Lung (tissue), 12 donors: ENCODE measurements around the gene SIRT2. TPM values are rescaled to one million over a fixed set of nuclear protein-coding genes. Genes with fewer than 3 reads are reported as not detected.
A peak's percentile ranks its signal among the peaks of the same experiment; 100 is the strongest.
"Not testable (repeated sequence)": the region's sequence is repeated elsewhere in the genome, so short reads cannot be mapped to it uniquely, and the experiment has no call there.

ENCODE experiments used
- ATAC-seq: fragments of 200-7000 bp; cut with Tn5 transposase; one replicate; pipeline ENCODE4 v1.9.1; 2020; ENCODE audit warnings: moderate number of reproducible peaks; ENCODE audit not compliant: insufficient read depth, low FRiP score
- DNase-seq, 3 donors: peaks; one replicate each; pipeline ENCODE4 v3.0.0-alpha.2; 2013 to 2017
- H3K27ac ChIP-seq, 2 donors: one replicate each; pipeline ENCODE4 v1.5.1; 2013; ENCODE audit warnings: mild to moderate bottlenecking in 2 of 2, moderate library complexity in 2 of 2, control low read depth in 1 of 2, inconsistent platforms in 1 of 2, low read depth in 1 of 2, low read length in 1 of 2
- H3K27me3 ChIP-seq, 3 donors: one replicate each; pipeline ENCODE4 v1.5.1; 2013; ENCODE audit warnings: low read length in 2 of 3; ENCODE audit not compliant: control insufficient read depth in 3 of 3, insufficient read depth in 3 of 3
- H3K36me3 ChIP-seq, 4 donors: one replicate each; pipeline ENCODE4 v1.5.1; 2013; ENCODE audit warnings: low read length in 4 of 4, mild to moderate bottlenecking in 1 of 4, moderate library complexity in 1 of 4; ENCODE audit not compliant: control insufficient read depth in 4 of 4, insufficient read depth in 4 of 4
- H3K4me1 ChIP-seq, 5 donors: one replicate each; pipeline ENCODE4 v1.5.1; 2013; ENCODE audit warnings: low read length in 5 of 5, mild to moderate bottlenecking in 2 of 5, moderate library complexity in 1 of 5; ENCODE audit not compliant: control insufficient read depth in 5 of 5, insufficient read depth in 5 of 5
- H3K4me3 ChIP-seq: one replicate; pipeline ENCODE4 v1.5.1; 2013; ENCODE audit warnings: mild to moderate bottlenecking, control low read depth, moderate library complexity
- H3K9ac ChIP-seq, 2 donors: one replicate each; pipeline ENCODE4 v1.5.1; 2013; ENCODE audit warnings: low read length in 2 of 2, control low read depth in 1 of 2; ENCODE audit not compliant: insufficient read depth in 1 of 2
- H3K9me3 ChIP-seq, 4 donors: one replicate each; pipeline ENCODE4 v1.5.1; 2013; ENCODE audit warnings: low read length in 3 of 4, mild to moderate bottlenecking in 1 of 4, moderate library complexity in 1 of 4; ENCODE audit not compliant: control insufficient read depth in 4 of 4, insufficient read depth in 3 of 4
- CTCF ChIP-seq: IDR thresholded peaks from 2 replicates; pipeline ENCODE4 v1.5.1; 2012; ENCODE audit warnings: mild to moderate bottlenecking; ENCODE audit errors: control extremely low read depth, extremely low read depth
- WGBS, 2 donors: extraction: QIAGEN DNeasy Blood & Tissue Kit; methylation state at CpG; one replicate each; pipeline ENCODE4 v1.1.7; 2013; 5-methylcytosine and 5-hydroxymethylcytosine counted together
- polyA plus RNA-seq, 2 donors: library from polyadenylated mRNA; stranded (reverse); fragments of 200-250 nt; gene quantifications; one replicate each; pipeline ENCODE4 v1.2.1, GENCODE V29; 2013
- total RNA-seq, 2 donors: library from RNA; depleted of rRNA in 1 of 2; stranded (reverse); fragments of >200 nt in 1 of 2; gene quantifications; one replicate each; pipeline ENCODE4 v1.2.1, GENCODE V29; 2014 to 2021
- donor health status: control.
- donor health status: control.
- donor health status: Bipolar disorder and iron deficiency.
- donor health status: healthy.
- donor health status: DM: yes; HTN: yes; CAD: no.

Gene SIRT2
- total and polyA plus RNA-seq, 4 donors = 35.5 to 54.8 (median 48.5) TPM

- ATAC-seq (no peak), DNase-seq (peak; percentile 69 to 97 (median 94))
- no peaks in the 10 kb centered on the region for H3K36me3 ChIP-seq
- H3K27ac ChIP-seq = peak overlapping the region; percentile 28 to 52
- no peaks in the 10 kb centered on the region for H3K9me3 ChIP-seq
- WGBS, 2 donors = 29 to 35% methylated on average over 10 of the region's 10 CpGs
- H3K4me1 ChIP-seq = peaks cover 0 to 8% (median 4%) of the 10 kb centered on the region in 5 donors
- H3K27me3 ChIP-seq = no peaks in the 10 kb centered on the region
- no peak overlapping the region for H3K4me3 ChIP-seq
- no peak overlapping the region for H3K9ac ChIP-seq
- TF ChIP-seq CTCF = no peak
Measured at GRCh38 chr19:38862321-38863059, 36.9 kb downstream of the SIRT2 start.

GRCh38 chr19:38861368-38861767 is 38.0 kb downstream of the SIRT2 start:
- no peak overlapping the region for H3K9ac ChIP-seq
- H3K4me3 ChIP-seq = no peak overlapping the region
- H3K27ac ChIP-seq = no peak overlapping the region
- ATAC-seq (no peak), DNase-seq (no peak)
- no peak for TF ChIP-seq CTCF
- H3K36me3 ChIP-seq = no peaks in the 10 kb centered on the region
- H3K9me3 ChIP-seq = no peaks in the 10 kb centered on the region
- peaks cover 0 to 8% (median 4%) of the 10 kb centered on the region in 5 donors for H3K4me1 ChIP-seq
- 96 to 98% methylated on average over 3 of the region's 3 CpGs for WGBS, 2 donors
- H3K27me3 ChIP-seq = no peaks in the 10 kb centered on the region

- not testable (repeated sequence) for H3K27ac ChIP-seq, H3K4me3 ChIP-seq, H3K27me3 ChIP-seq, H3K4me1 ChIP-seq, H3K9ac ChIP-seq, H3K9me3 ChIP-seq, H3K36me3 ChIP-seq, DNase-seq, ATAC-seq
- WGBS, 2 donors = 69 to 87% methylated on average over 21 of the region's 21 CpGs
Measured at GRCh38 chr19:38859631-38860204, 39.7 kb downstream of the SIRT2 start.

- H3K4me3 ChIP-seq = no peak overlapping the region
- H3K9me3 ChIP-seq = no peaks in the 10 kb centered on the region
- H3K27ac ChIP-seq = no peak overlapping the region
- WGBS, 2 donors = 79 to 85% methylated on average over 3 of the region's 3 CpGs
- H3K4me1 ChIP-seq = peaks cover 0 to 5% (median 0%) of the 10 kb centered on the region in 5 donors
- no peak overlapping the region for H3K9ac ChIP-seq
- no peaks in the 10 kb centered on the region for H3K27me3 ChIP-seq
- ATAC-seq (no peak), DNase-seq (no peak)
- no peaks in the 10 kb centered on the region for H3K36me3 ChIP-seq
- TF ChIP-seq CTCF = no peak
Measured at GRCh38 chr19:38856813-38857212, 42.6 kb downstream of the SIRT2 start.

GRCh38 chr19:38855751-38856150 is 43.7 kb downstream of the SIRT2 start:
- H3K4me1 ChIP-seq = peaks cover 0 to 14% (median 0%) of the 10 kb centered on the region in 5 donors
- not testable (repeated sequence) for H3K27me3 ChIP-seq, H3K9ac ChIP-seq, H3K36me3 ChIP-seq, H3K27ac ChIP-seq, ATAC-seq, DNase-seq, H3K4me3 ChIP-seq, H3K9me3 ChIP-seq
- WGBS, 2 donors = 85 to 96% methylated on average over 18 to 31 of the region's 37 CpGs

- 73 to 89% methylated on average over 2 to 3 of the region's 3 CpGs for WGBS, 2 donors
- H3K9me3 ChIP-seq, ATAC-seq: not testable (repeated sequence)
Measured at GRCh38 chr19:38854961-38855360, 44.5 kb downstream of the SIRT2 start.

More at GRCh38 chr19:38854961-38855360, 44.5 kb downstream of the SIRT2 start:
- not testable (repeated sequence) for H3K27ac ChIP-seq, H3K4me3 ChIP-seq, H3K27me3 ChIP-seq, H3K9ac ChIP-seq, DNase-seq, H3K36me3 ChIP-seq
- peaks cover 0 to 15% (median 0%) of the 10 kb centered on the region in 5 donors for H3K4me1 ChIP-seq
